ENCODE results near the gene OR2F1. TPM values are rescaled to one million over a fixed set of nuclear protein-coding genes. Genes with fewer than 3 reads are reported as not detected.
"Not testable (repeated sequence)": the region's sequence is repeated elsewhere in the genome, so short reads cannot be mapped to it uniquely, and the experiment has no call there.

The OR2F1 gene
- total RNA-seq, 1 experiment from 2014 or later = not detected

DNA sequence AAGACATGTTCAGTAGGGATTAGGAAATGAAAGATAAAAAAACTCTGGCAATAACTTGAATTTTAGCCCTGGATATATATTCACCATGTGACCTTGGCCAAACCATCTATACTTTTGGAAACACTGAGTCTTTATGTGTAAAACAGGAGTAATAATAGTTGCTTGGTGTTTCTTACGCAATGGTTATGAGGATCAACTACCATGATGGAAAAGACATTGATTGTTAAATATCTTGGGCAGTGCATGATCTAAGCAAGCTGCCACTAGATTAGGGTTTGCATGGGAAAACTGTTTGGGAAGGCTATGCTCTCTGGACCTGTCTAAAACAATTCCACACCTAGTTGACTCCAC, 52.0 kb downstream of the OR2F1 start:
- in situ Hi-C loops (cut with HindIII; ENCODE audit: low pct_unique_long_range_greater_than_20kb, low sequenced_read_pairs) (no loop called here), intact Hi-C loops (cut with micrococcal nuclease; ENCODE audit: unreplicated experiment) (no loop called here)
- CTCF ChIA-PET = no interaction called here
- POLR2A ChIA-PET = no interaction called here
- no peak overlapping the region for H3K27ac ChIP-seq (ENCODE audit: low read length)
- ATAC-seq (no peak), DNase-seq (ENCODE audit: low read depth, low spot score) (no peak)
- no peak overlapping the region for H3K4me3 ChIP-seq (ENCODE audit: low read depth in 2 of 2, low read length in 2 of 2)
- no peaks in the 10 kb centered on the region for H3K4me1 ChIP-seq (ENCODE audit: control insufficient read depth, insufficient read depth, low read length)
- TF ChIP-seq CTCF (IDR thresholded peaks at IDR 0.05) (no peak), SIN3A (IDR thresholded peaks at IDR 0.05; ENCODE audit: borderline replicate concordance, insufficient read depth, low read depth, low read length) (no peak), REST (IDR thresholded peaks at IDR 0.05; ENCODE audit: insufficient read depth in 1 of 2, low read depth in 2 of 2, low read length in 1 of 2) (no peak), TCF7L2 (IDR thresholded peaks at IDR 0.05; ENCODE audit: low read depth, low read length) (no peak), POLR2AphosphoS5 (IDR thresholded peaks at IDR 0.05; ENCODE audit: low read depth, low read length) (no peak)
- H3K36me3 ChIP-seq (ENCODE audit: control insufficient read depth, insufficient read depth, low read length) = no peaks in the 10 kb centered on the region
- no peaks in the 10 kb centered on the region for H3K9me3 ChIP-seq (ENCODE audit: control insufficient read depth, insufficient read depth, low read depth, low read length)
- H3K27me3 ChIP-seq (ENCODE audit: control insufficient read depth, insufficient read depth, low read length) = no peaks in the 10 kb centered on the region
- BruUV-seq (replicated peaks) = no TSS peak

GRCh38 chr7:144009361-144009760, 54.7 kb downstream of the OR2F1 start:
- no peaks in the 10 kb centered on the region for H3K9me3 ChIP-seq (ENCODE audit: control insufficient read depth, insufficient read depth, low read depth, low read length)
- H3K36me3 ChIP-seq (ENCODE audit: control insufficient read depth, insufficient read depth, low read length) = no peaks in the 10 kb centered on the region
- no peak overlapping the region for H3K4me3 ChIP-seq (ENCODE audit: low read depth in 2 of 2, low read length in 2 of 2)
- POLR2A ChIA-PET = no interaction called here
- no peaks in the 10 kb centered on the region for H3K27me3 ChIP-seq (ENCODE audit: control insufficient read depth, insufficient read depth, low read length)
- H3K27ac ChIP-seq (ENCODE audit: low read length) = no peak overlapping the region
- in situ Hi-C loops (cut with HindIII; ENCODE audit: low pct_unique_long_range_greater_than_20kb, low sequenced_read_pairs) (no loop called here), intact Hi-C loops (cut with micrococcal nuclease; ENCODE audit: unreplicated experiment) (no loop called here)
- no peak for ATAC-seq
- CTCF ChIA-PET = no interaction called here
- no peaks in the 10 kb centered on the region for H3K4me1 ChIP-seq (ENCODE audit: control insufficient read depth, insufficient read depth, low read length)
- no peak for TF ChIP-seq SIN3A (IDR thresholded peaks at IDR 0.05; ENCODE audit: borderline replicate concordance, insufficient read depth, low read depth, low read length)
- no peak for TF ChIP-seq REST (IDR thresholded peaks at IDR 0.05; ENCODE audit: insufficient read depth in 1 of 2, low read depth in 2 of 2, low read length in 1 of 2)
- TF ChIP-seq TCF7L2 (IDR thresholded peaks at IDR 0.05; ENCODE audit: low read depth, low read length) = no peak
- TF ChIP-seq POLR2AphosphoS5 (IDR thresholded peaks at IDR 0.05; ENCODE audit: low read depth, low read length) = no peak
- no peak for TF ChIP-seq CTCF (IDR thresholded peaks at IDR 0.05)
- BruUV-seq (replicated peaks) = no TSS peak
- no peak for DNase-seq (ENCODE audit: low read depth, low spot score)

DNA sequence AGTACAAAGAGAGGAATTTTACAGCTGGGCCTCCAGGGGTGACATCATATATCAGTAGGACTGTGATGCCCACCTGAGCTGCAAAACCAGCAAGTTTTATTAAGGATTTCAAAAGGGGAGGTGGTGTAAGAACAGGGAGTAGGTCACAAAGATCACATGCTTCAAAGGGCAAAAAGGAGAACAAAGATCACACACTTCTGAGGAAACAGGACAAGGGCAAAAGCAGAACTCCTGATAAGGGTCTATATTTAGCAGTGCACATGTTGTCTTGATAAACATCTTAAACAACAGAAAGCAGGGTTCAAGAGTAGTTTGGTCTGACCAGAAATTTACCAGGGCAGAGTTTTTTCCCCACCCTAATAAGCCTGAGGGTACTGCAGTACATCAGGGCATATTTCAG, 55.4 kb downstream of the OR2F1 start:
- ATAC-seq; H3K27me3 ChIP-seq (ENCODE audit: control insufficient read depth, insufficient read depth, low read length); in situ Hi-C loops (cut with HindIII; ENCODE audit: low pct_unique_long_range_greater_than_20kb, low sequenced_read_pairs); DNase-seq (ENCODE audit: low read depth, low spot score); H3K4me3 ChIP-seq (ENCODE audit: low read depth in 2 of 2, low read length in 2 of 2); intact Hi-C loops (cut with micrococcal nuclease; ENCODE audit: unreplicated experiment); CTCF ChIA-PET; H3K27ac ChIP-seq (ENCODE audit: low read length); H3K36me3 ChIP-seq (ENCODE audit: control insufficient read depth, insufficient read depth, low read length); POLR2A ChIA-PET; BruUV-seq (replicated peaks); H3K4me1 ChIP-seq (ENCODE audit: control insufficient read depth, insufficient read depth, low read length); H3K9me3 ChIP-seq (ENCODE audit: control insufficient read depth, insufficient read depth, low read depth, low read length): not testable (repeated sequence)

- ATAC-seq; DNase-seq (ENCODE audit: low read depth, low spot score); intact Hi-C loops (cut with micrococcal nuclease; ENCODE audit: unreplicated experiment); CTCF ChIA-PET; H3K27me3 ChIP-seq (ENCODE audit: control insufficient read depth, insufficient read depth, low read length); POLR2A ChIA-PET; H3K9me3 ChIP-seq (ENCODE audit: control insufficient read depth, insufficient read depth, low read depth, low read length); BruUV-seq (replicated peaks); H3K4me3 ChIP-seq (ENCODE audit: low read depth in 2 of 2, low read length in 2 of 2); H3K4me1 ChIP-seq (ENCODE audit: control insufficient read depth, insufficient read depth, low read length); in situ Hi-C loops (cut with HindIII; ENCODE audit: low pct_unique_long_range_greater_than_20kb, low sequenced_read_pairs); H3K36me3 ChIP-seq (ENCODE audit: control insufficient read depth, insufficient read depth, low read length); H3K27ac ChIP-seq (ENCODE audit: low read length): not testable (repeated sequence)
These were observed 56.2 kb downstream of the OR2F1 start for GRCh38 chr7:144010821-144011220.

Data from Panc1 (cell line).